SK-N-SH (cell line): Measurements from ENCODE around the gene PCDHGB4. TPM values are rescaled to one million over a fixed set of nuclear protein-coding genes. Genes with fewer than 3 reads are reported as not detected.
A peak's percentile ranks its signal among the peaks of the same experiment; 100 is the strongest.

ENCODE experiments used
- CTCF ChIA-PET: fragments of 300-600, 350-600 bp; formaldehyde crosslinking; extraction: SDS; loops from one replicate; lab custom pipeline; 2021; lab: Yijun Ruan, JAX
- POLR2A ChIA-PET: fragments of 350-600 bp; sonication (Branson Sonifier 250); formaldehyde crosslinking; extraction: SDS; loops from one replicate; lab custom pipeline; 2020; ENCODE audit warnings: antibody characterized with exemption, inconsistent platforms; lab: Yijun Ruan, JAX
- DNase-seq: peaks from one replicate; pipeline ENCODE4 v3.0.0; 2012
- H2AFZ ChIP-seq: fragments of 200-600 bp; sonication (generic); 2 replicates; pipeline ENCODE4 v1.8.1; 2016; ENCODE audit warnings: antibody characterized with exemption, mild to moderate bottlenecking, low read depth
- H3F3A ChIP-seq: fragments of 200-600 bp; sonication (generic); replicated peaks from 2 replicates; pipeline ENCODE3; 2016; ENCODE audit warnings: antibody characterized with exemption, mild to moderate bottlenecking; ENCODE audit not compliant: insufficient read depth
- H3K27ac ChIP-seq, 2 experiments: fragments of 200-500 bp in 1 of 2; fragments of 200-600 bp in 1 of 2; sonication (Bioruptor generic) in 1 of 2; sonication (generic), shearing (Covaris generic) in 1 of 2; 2 replicates each; pipeline versions ENCODE4 v1.5.1 to v1.6.1; 2014 to 2016; ENCODE audit warnings: low read depth in 2 of 2, inconsistent platforms in 1 of 2, low read length in 1 of 2, mild to moderate bottlenecking in 1 of 2, mixed read lengths in 1 of 2
- H3K27me3 ChIP-seq: fragments of 200-600 bp; sonication (generic), shearing (Covaris generic); 2 replicates; pipeline ENCODE4 v1.6.1; 2016; ENCODE audit warnings: mixed run types; ENCODE audit not compliant: insufficient read depth
- H3K36me3 ChIP-seq, 2 experiments: fragments of 200-500 bp in 1 of 2; fragments of 200-600 bp in 1 of 2; sonication (Bioruptor generic) in 1 of 2; sonication (generic) in 1 of 2; replicated peaks in 1 of 2; 2 replicates each; pipeline versions ENCODE3 to v1.5.1; 2014 to 2016; ENCODE audit warnings: low read length in 1 of 2, mild to moderate bottlenecking in 1 of 2; ENCODE audit not compliant: insufficient read depth in 2 of 2, control insufficient read depth in 1 of 2
- H3K4me1 ChIP-seq, 2 experiments: fragments of 200-500 bp in 1 of 2; fragments of 200-600 bp in 1 of 2; sonication (Bioruptor generic) in 1 of 2; sonication (generic), shearing (Covaris generic) in 1 of 2; 2 replicates each; pipeline versions ENCODE4 v1.5.1 to v1.6.1; 2014 to 2016; ENCODE audit warnings: low read depth in 1 of 2, low read length in 1 of 2, mixed run types in 1 of 2; ENCODE audit not compliant: insufficient read depth in 2 of 2, control insufficient read depth in 1 of 2
- H3K4me2 ChIP-seq: fragments of 200-600 bp; sonication (generic), shearing (Covaris generic); 2 replicates; pipeline ENCODE4 v1.6.1; 2017; ENCODE audit warnings: mixed run types
- H3K4me3 ChIP-seq, 2 experiments: fragments of 200-500 bp in 1 of 2; fragments of 200-600 bp in 1 of 2; sonication (Bioruptor generic) in 1 of 2; sonication (generic), shearing (Covaris generic) in 1 of 2; 2 replicates each; pipeline versions ENCODE4 v1.5.1 to v1.8.1; 2014 to 2016; ENCODE audit warnings: low read depth in 2 of 2, inconsistent platforms in 1 of 2, low read length in 1 of 2, mild to moderate bottlenecking in 1 of 2, mixed read lengths in 1 of 2, moderate library complexity in 1 of 2
- H3K79me2 ChIP-seq: fragments of 200-600 bp; sonication (generic); 2 replicates; pipeline ENCODE4 v1.8.1; 2017; ENCODE audit warnings: mild to moderate bottlenecking; ENCODE audit not compliant: insufficient read depth
- H3K9ac ChIP-seq: fragments of 200-600 bp; sonication (generic); 2 replicates; pipeline ENCODE4 v1.6.1; 2017; ENCODE audit warnings: mixed run types
- H3K9me2 ChIP-seq: fragments of 200-600 bp; sonication (generic); 2 replicates; pipeline ENCODE4 v1.6.1; 2017; ENCODE audit warnings: mixed run types
- H3K9me3 ChIP-seq: fragments of 200-600 bp; sonication (generic); 2 replicates; pipeline ENCODE4 v1.6.1; 2017; ENCODE audit warnings: mixed run types, mild to moderate bottlenecking, moderate library complexity
- H4K20me1 ChIP-seq: fragments of 200-600 bp; sonication (generic); 2 replicates; pipeline ENCODE4 v1.6.1; 2017; ENCODE audit warnings: mild to moderate bottlenecking, mixed run types; ENCODE audit not compliant: insufficient read depth
- MXI1 ChIP-seq: IDR thresholded peaks from 2 replicates; pipeline ENCODE4 v1.6.1; 2012; ENCODE audit warnings: mild to moderate bottlenecking, low read depth, low read length, improper control_type of control experiment
- WGBS: methylation state at CpG from one replicate; pipeline ENCODE4 v1.1.6; 2017; ENCODE audit warnings: low lambda C conversion rate; 5-methylcytosine and 5-hydroxymethylcytosine counted together
- polyA plus RNA-seq, 3 experiments: library from polyadenylated mRNA; depleted of rRNA; stranded (reverse); fragments of >200 nt; gene quantifications; 2 replicates each; pipeline ENCODE4 v1.2.3, GENCODE V29; 2012
- TF ChIP-seq, protein P1 (sequence below): fragments of 200-600 bp; sonication (generic); IDR thresholded peaks from 2 replicates; pipeline ENCODE4 v1.6.1; 2017; ENCODE audit warnings: antibody characterized with exemption, mild to moderate bottlenecking, moderate library complexity

The PCDHGB4 gene
- polyA plus RNA-seq, 1 of the 3 experiments (the other 2 are of a cell fraction), result 0.64 TPM

DNA sequence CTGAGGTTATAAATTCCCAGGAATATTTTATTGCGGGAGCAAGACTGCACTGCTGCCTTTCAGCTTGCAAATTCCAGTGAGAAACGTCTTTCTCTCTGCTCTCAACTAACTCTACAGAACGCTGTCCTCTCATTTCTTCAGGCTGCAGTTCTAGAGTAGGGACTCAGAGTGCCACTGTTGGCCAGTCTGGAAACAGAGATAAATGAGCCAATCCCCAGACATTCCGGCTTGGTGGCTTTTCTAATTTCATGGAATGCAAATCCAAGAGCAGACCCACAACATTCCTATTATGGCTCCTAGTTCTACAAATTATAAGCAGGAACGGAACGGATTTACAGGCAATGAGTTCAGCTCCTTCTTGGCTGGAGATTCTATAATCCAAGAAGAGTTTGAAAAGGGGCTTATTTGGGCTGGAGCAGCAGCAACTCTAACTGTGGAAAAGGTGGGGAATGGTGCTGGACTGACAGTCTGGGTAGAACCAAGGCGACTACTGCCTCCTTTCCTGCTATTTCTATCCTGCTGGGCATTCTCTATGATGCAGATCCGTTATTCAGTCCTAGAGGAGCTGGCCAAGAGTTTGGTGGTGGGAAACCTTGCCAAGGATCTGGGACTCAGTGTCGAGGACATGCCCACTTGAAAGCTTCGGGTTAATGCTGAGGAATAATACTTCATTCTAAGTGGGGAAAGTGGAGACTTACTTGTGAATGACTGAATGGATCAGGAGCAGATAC, 52.1 kb downstream of the PCDHGB4 start:
- Histone ChIP-seq H3K9ac (no peak overlapping the region), H3F3A (no peaks in the 10 kb centered on the region), H3K9me2 (no peaks in the 10 kb centered on the region), H3K36me3 (no peaks in the 10 kb centered on the region), H3K4me1 (no peaks in the 10 kb centered on the region), H3K4me3 (no peak overlapping the region; a peak in 1 of 4 replicates), H3K27ac (no peak overlapping the region), H2AFZ (no peak overlapping the region), H3K79me2 (0 out of 2 replicates have a peak, but pooled peaks cover 5% of the 10 kb centered on the region)
- WGBS, result 80% methylated on average over 10 of the region's 10 CpGs
- ChIA-PET POLR2A (no interaction called here), CTCF (interaction anchor here (0.6 kb wide), 1 partner anchor 85 kb away, joined by 3 read pairs; no protein-coding TSS in a partner anchor)
- no peak for DNase-seq
- TF ChIP-seq MXI1, result no peak
- TF ChIP-seq, protein P1, sequence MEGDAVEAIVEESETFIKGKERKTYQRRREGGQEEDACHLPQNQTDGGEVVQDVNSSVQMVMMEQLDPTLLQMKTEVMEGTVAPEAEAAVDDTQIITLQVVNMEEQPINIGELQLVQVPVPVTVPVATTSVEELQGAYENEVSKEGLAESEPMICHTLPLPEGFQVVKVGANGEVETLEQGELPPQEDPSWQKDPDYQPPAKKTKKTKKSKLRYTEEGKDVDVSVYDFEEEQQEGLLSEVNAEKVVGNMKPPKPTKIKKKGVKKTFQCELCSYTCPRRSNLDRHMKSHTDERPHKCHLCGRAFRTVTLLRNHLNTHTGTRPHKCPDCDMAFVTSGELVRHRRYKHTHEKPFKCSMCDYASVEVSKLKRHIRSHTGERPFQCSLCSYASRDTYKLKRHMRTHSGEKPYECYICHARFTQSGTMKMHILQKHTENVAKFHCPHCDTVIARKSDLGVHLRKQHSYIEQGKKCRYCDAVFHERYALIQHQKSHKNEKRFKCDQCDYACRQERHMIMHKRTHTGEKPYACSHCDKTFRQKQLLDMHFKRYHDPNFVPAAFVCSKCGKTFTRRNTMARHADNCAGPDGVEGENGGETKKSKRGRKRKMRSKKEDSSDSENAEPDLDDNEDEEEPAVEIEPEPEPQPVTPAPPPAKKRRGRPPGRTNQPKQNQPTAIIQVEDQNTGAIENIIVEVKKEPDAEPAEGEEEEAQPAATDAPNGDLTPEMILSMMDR, result 0 out of 2 replicates have a peak, but pooled peaks have one; percentile 7
- TF ChIP-seq, all 33 proteins: peak for 1
- Histone ChIP-seq H3K9me3 (peaks cover 2% of the 10 kb centered on the region; the same call in 1 of the 2 replicates), H3K27me3 (no peaks in the 10 kb centered on the region), H4K20me1 (no peaks in the 10 kb centered on the region), H3K4me2 (no peak overlapping the region)

Other genes with a start within 250 kb of the PCDHGB4 start
- gene PCDHB6, start 237.6 kb upstream of the PCDHGB4 start, polyA plus RNA-seq (2012; rRNA removed), result 3.9 and 5.0 TPM in 2 replicates
- 1.5 and 1.7 TPM in 2 replicates for gene PCDHB7, start 215.1 kb upstream of the PCDHGB4 start, polyA plus RNA-seq (2012; rRNA removed)
- gene PCDHB8, start 209.9 kb upstream of the PCDHGB4 start, polyA plus RNA-seq (2012; rRNA removed), result 3.0 and 3.4 TPM in 2 replicates
- gene PCDHB16, start 205.3 kb upstream of the PCDHGB4 start, polyA plus RNA-seq (2012; rRNA removed), result 2.3 and 2.7 TPM in 2 replicates
- gene PCDHB9, start 200.5 kb upstream of the PCDHGB4 start, polyA plus RNA-seq (2012; rRNA removed), result 1.4 and 2.4 TPM in 2 replicates
- 1.4 and 1.5 TPM in 2 replicates for gene PCDHB10, start 195.3 kb upstream of the PCDHGB4 start, polyA plus RNA-seq (2012; rRNA removed)
- gene PCDHB11, start 188.1 kb upstream of the PCDHGB4 start, polyA plus RNA-seq (2012; rRNA removed), result 0.41 and 0.61 TPM in 2 replicates
- 1.9 and 2.0 TPM in 2 replicates for gene PCDHB12, start 179.0 kb upstream of the PCDHGB4 start, polyA plus RNA-seq (2012; rRNA removed)
- 0.85 and 0.88 TPM in 2 replicates for gene PCDHB13, start 173.8 kb upstream of the PCDHGB4 start, polyA plus RNA-seq (2012; rRNA removed)
- 9.7 and 10.6 TPM in 2 replicates for gene PCDHB14, start 164.4 kb upstream of the PCDHGB4 start, polyA plus RNA-seq (2012; rRNA removed)
- 0.99 and 1.3 TPM in 2 replicates for gene PCDHB15, start 142.3 kb upstream of the PCDHGB4 start, polyA plus RNA-seq (2012; rRNA removed)
- not detected in 2 replicates for gene SLC25A2, start 83.6 kb upstream of the PCDHGB4 start, polyA plus RNA-seq (2012; rRNA removed)
- gene TAF7, start 66.9 kb upstream of the PCDHGB4 start, polyA plus RNA-seq (2012; rRNA removed), result 30.6 and 38.7 TPM in 2 replicates
- gene PCDHGA1, start 57.2 kb upstream of the PCDHGB4 start, polyA plus RNA-seq (2012; rRNA removed), result 1.2 and 1.6 TPM in 2 replicates
- gene PCDHGA2, start 48.9 kb upstream of the PCDHGB4 start, polyA plus RNA-seq (2012; rRNA removed), result 1.4 and 1.5 TPM in 2 replicates
- gene PCDHGA3, start 43.9 kb upstream of the PCDHGB4 start, polyA plus RNA-seq (2012; rRNA removed), result 0.33 and 0.45 TPM in 2 replicates
- gene PCDHGB1, start 37.6 kb upstream of the PCDHGB4 start, polyA plus RNA-seq (2012; rRNA removed), result 0.63 and 0.77 TPM in 2 replicates
- 1.8 and 2.2 TPM in 2 replicates for gene PCDHGA4, start 32.7 kb upstream of the PCDHGB4 start, polyA plus RNA-seq (2012; rRNA removed)
- 3.7 and 4.5 TPM in 2 replicates for gene PCDHGB2, start 27.7 kb upstream of the PCDHGB4 start, polyA plus RNA-seq (2012; rRNA removed)
- 0.57 and 0.71 TPM in 2 replicates for gene PCDHGA5, start 23.5 kb upstream of the PCDHGB4 start, polyA plus RNA-seq (2012; rRNA removed)
- gene PCDHGB3, start 17.5 kb upstream of the PCDHGB4 start, polyA plus RNA-seq (2012; rRNA removed), result 0.53 and 0.63 TPM in 2 replicates
- gene PCDHGA6, start 13.8 kb upstream of the PCDHGB4 start, polyA plus RNA-seq (2012; rRNA removed), result 1.4 TPM in 2 replicates
- gene PCDHGA7, start 5.0 kb upstream of the PCDHGB4 start, polyA plus RNA-seq (2012; rRNA removed), result 3.4 and 7.8 TPM in 2 replicates
- gene PCDHGA8, start 4.9 kb downstream of the PCDHGB4 start, polyA plus RNA-seq (2012; rRNA removed), result 0.06 and 0.12 TPM in 2 replicates
- gene PCDHGB5, start 10.2 kb downstream of the PCDHGB4 start, polyA plus RNA-seq (2012; rRNA removed), result 0.08 and 0.15 TPM in 2 replicates
- gene PCDHGA9, start 15.1 kb downstream of the PCDHGB4 start, polyA plus RNA-seq (2012; rRNA removed), result 0.13 and 0.16 TPM in 2 replicates
- 0.13 and 0.18 TPM in 2 replicates for gene PCDHGB6, start 20.3 kb downstream of the PCDHGB4 start, polyA plus RNA-seq (2012; rRNA removed)
- 1.6 and 2.0 TPM in 2 replicates for gene PCDHGA10, start 25.3 kb downstream of the PCDHGB4 start, polyA plus RNA-seq (2012; rRNA removed)
- 14.2 and 19.1 TPM in 2 replicates for gene PCDHGB7, start 30.0 kb downstream of the PCDHGB4 start, polyA plus RNA-seq (2012; rRNA removed)
- 0.18 and 0.23 TPM in 2 replicates for gene PCDHGA11, start 33.4 kb downstream of the PCDHGB4 start, polyA plus RNA-seq (2012; rRNA removed)
- gene PCDHGA12, start 42.8 kb downstream of the PCDHGB4 start, polyA plus RNA-seq (2012; rRNA removed), result 0.03 and 0.05 TPM in 2 replicates
- gene PCDHGC3, start 88.3 kb downstream of the PCDHGB4 start, polyA plus RNA-seq (2012; rRNA removed), result 55.8 and 97.0 TPM in 2 replicates
- gene PCDHGC4, start 97.3 kb downstream of the PCDHGB4 start, polyA plus RNA-seq (2012; rRNA removed), result 0.53 and 0.78 TPM in 2 replicates
- 1.9 and 2.0 TPM in 2 replicates for gene PCDHGC5, start 101.4 kb downstream of the PCDHGB4 start, polyA plus RNA-seq (2012; rRNA removed)
- gene DIAPH1, start 231.3 kb downstream of the PCDHGB4 start, polyA plus RNA-seq (2012; rRNA removed), result 28.2 and 30.4 TPM in 2 replicates
- 104 and 115 TPM in 2 replicates for gene HDAC3, start 249.2 kb downstream of the PCDHGB4 start, polyA plus RNA-seq (2012; rRNA removed)
- 15.6 and 16.1 TPM in 2 replicates for gene RELL2, start 249.3 kb downstream of the PCDHGB4 start, polyA plus RNA-seq (2012; rRNA removed)